Measurements from ENCODE around the gene CHN1.
A peak's percentile ranks its signal among the peaks of the same experiment; 100 is the strongest.

Gene CHN1

DNA sequence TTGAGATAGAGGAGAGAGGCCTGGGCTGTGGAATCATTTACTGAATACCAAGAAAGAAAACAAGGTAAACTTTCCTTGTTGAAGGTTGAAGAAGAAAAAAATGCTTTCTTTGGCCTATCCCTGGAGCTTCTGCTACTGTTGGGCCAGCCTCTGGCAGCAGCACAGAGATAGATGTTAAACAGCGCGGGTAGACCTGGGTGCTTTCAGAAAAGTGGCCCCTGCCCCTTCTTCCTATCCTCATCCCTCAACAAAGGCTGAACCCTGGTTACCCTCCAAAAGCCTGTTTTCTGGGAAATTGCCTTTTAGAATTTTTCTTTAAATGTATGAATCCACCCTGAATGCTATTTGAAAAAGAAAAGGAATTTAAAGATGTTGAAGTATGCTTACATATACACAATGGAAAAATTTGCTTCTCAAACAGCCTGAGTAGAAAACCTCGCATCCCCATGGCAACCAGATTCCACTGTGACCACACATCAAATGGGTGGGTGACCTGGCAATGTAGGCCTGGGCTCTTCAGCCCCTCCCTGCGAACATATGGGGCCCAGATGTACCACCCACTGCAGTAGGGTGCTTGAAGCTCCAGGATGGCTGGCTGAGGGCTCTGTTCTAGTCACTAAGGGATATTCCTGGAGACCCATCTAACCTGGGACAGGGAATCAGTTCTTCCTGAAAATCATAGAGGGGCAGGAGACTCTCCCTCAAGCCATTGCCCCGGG lies 217.5 kb downstream of the CHN1 start:
- peak; percentile 99 for DNase-seq (ENCODE audit: low read depth, low spot score)

DNA sequence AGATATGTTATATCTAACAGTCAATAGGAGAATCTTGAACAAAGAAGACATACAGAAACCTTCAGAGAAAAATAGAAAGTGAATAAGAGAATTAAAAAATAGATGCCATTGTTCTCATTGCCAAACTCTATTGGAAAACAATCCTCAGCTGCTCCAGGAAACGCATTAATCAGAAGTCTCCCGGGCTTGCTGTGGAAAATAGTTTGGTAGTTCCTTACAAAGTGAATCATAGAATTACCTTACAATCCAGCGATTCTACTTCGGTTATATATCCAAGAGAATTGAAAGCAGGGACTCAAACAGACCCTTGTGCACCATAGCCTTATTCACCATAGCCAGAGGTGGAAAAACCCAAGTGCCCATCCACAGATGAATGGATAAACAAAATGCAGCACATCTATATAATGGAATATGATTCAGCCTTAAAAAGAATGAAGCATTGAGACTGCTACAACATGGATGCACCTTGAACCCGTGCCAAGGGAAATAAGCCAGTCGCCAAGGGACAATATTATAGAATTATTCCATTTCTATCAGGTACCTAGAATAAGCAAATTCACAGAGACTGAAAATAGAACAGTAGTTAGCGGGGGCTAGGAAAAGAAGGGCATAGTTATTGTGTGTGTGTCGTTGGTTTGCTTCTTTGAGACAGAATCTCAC lies 219.0 kb downstream of the CHN1 start:
- DNase-seq (ENCODE audit: low read depth, low spot score): peak; percentile 73

DNA sequence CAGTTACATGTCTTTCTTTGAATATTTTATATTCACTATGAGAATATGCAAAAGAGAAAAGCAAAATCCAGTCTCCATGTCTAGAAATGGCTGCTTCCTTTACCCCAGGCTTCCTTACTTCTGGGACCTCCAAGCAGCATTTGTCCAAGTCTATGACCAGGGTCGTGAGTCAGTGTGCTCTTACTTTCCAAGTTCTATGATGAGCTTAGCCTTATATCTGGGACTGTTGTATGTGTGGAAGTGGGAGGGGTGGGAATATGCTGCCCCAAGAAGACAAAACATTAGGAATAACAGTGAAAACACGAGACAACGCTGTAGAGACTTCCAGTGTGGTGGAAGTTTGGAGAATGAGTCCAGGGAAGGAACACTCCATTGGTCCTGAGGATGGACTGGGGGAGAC lies 219.7 kb downstream of the CHN1 start:
- no peak for DNase-seq (ENCODE audit: low read depth, low spot score)

DNA sequence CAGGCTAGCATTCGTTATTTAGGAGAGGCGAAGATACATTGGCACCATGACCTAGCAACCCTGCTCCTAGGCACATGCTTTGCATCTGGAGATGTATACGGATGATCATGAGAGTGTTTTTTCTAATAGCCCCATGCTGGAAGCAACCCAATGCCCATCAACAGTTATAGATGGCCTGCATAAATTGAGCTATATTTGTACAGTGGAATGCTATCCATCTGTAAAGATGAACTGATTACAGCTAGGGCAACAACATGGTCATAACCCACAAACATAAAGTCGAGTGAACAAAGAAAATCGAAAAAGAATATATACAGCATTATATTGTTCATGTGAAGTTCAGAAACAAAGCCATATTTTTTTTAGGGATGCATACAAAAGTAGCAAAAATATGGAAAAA lies 220.3 kb downstream of the CHN1 start:
- no peak for DNase-seq (ENCODE audit: low read depth, low spot score)

DNA sequence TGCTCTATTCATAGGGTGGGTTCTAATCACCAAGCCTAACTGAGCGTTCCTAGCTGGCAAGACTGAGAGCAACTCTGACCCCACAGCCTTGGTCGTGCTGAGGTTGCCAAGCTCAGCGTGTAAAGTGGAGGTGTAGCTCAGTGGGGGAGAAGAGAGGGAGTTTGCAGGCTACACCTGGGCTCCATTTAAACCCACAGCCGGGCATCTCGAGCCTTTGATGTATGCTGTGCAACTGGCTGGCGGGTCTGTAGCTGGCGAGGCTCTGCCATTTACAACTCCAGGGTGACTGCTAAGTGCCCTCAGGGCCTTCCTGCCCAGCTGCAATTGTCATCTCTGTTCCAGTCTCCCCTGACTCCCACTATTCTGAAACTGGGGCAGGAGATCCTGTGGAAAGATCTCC lies 220.9 kb downstream of the CHN1 start:
- no peak for DNase-seq (ENCODE audit: low read depth, low spot score)

DNA sequence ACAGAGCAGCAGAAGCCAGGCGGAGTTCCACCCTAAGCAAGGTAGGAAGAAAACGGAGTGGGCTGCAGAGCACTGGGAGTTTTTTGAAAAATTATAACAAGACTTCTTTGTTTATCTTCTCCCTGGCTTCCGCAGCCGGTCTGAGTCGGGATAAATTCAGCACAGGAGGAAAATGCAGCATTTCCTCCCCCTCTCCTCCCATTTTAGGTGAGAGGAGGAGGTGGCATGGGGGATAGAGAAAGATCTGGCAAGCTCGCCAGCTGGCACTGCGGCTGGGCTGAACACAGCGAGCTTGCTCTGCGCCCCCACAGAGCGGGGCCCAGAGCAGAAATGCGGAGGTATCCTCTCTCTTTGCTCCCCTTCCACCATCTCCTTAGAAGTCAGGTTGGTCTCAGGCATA lies 223.2 kb downstream of the CHN1 start:
- no peak for DNase-seq (ENCODE audit: low read depth, low spot score)

DNA sequence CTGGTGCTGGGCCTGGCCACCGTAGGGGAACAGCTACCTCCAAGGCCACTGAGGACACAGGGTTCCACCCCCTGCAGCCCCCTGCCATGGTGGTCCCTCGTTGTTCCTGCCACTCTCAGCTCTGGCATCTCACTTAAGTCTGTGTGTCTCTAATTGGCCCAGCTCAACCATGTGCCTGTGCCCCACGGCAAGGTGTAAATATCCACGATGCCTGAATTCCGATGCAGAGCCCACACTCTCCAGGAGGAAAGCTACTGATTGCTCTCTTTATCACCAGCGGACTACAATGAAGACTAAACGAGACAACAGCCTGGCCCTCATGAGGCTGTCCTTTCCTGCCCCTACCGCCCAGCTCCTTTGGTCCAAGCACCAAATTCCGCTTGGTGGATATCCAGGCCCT lies 223.9 kb downstream of the CHN1 start:
- DNase-seq (ENCODE audit: low read depth, low spot score): no peak

DNA sequence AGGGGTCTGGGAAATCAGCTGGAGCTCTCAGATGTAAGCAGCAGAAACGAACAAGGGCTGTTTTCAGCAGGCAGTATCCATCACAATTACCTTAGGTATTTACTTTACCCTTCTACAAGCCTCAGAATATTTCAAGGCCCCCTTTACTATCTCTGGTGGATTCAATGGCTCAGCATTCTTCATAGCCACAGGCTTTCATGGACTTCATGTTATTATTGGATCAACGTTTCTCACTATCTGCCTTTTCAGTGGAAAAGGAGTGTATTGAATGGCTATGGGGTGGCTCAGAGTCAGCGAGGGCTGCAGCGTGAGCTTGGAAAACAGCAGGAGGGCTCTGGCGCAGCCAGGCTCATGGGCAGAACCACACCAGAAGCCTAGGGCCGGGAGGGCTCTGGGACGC lies 224.3 kb downstream of the CHN1 start:
- peak; percentile 65 for DNase-seq (ENCODE audit: low read depth, low spot score)

DNA sequence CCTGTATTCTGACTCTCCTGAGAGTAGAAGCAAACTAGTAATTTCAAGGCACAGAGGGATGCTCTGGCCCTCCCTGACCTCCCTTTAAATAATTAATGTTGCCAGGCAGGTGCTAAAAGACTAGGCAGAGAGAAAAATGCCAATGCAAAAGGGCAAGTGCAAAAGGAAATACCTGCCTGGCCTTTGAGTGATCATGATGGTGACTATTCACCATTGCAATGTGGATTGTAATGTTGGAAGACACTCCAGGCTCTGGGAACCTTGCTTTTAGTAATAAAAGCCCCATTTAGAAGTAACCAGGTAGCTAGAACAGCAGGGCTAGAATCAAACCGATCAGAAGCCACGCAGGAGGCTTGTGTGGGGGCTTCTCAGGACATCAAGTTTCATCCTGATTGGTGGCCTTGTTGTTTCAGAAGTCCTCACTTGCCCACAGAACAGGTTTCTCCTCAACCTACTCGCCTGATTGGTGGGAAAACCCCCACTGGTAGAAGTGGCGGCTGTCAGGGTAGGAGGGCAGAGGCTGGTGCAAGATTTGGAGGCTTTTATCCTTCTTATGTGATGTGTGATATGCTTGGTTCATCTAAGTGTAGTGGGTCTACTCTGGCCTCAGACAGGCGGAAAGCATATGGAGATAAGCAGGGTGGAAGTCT lies 224.9 kb downstream of the CHN1 start:
- DNase-seq (ENCODE audit: low read depth, low spot score): no peak

DNA sequence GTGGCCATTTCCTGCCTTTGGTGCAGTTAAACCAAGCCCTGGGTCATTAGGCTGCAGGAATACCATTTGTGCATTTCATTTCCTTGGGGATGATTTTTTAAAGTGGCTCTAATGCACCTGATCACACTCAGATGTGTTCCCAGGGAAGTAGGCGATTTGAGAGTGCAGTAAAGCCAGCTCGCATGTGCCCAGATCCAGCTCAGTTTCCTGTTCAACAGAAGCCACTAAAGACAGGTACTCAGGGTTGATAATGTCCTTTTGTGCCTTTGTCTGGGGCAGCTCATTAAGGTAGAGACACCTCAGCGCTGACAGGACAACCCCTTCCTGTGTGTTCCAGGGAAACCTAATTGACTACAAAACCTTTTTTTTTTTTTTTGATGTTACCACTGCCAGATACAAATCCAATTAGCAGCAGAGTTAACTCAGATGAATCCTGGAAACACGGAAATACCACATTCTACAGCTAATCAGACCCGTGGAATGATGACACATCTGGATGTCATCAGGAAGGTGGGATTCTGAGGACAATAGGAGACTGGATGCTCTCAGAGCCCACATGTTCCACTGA lies 225.7 kb downstream of the CHN1 start:
- peak; percentile 60 for DNase-seq (ENCODE audit: low read depth, low spot score)

DNA sequence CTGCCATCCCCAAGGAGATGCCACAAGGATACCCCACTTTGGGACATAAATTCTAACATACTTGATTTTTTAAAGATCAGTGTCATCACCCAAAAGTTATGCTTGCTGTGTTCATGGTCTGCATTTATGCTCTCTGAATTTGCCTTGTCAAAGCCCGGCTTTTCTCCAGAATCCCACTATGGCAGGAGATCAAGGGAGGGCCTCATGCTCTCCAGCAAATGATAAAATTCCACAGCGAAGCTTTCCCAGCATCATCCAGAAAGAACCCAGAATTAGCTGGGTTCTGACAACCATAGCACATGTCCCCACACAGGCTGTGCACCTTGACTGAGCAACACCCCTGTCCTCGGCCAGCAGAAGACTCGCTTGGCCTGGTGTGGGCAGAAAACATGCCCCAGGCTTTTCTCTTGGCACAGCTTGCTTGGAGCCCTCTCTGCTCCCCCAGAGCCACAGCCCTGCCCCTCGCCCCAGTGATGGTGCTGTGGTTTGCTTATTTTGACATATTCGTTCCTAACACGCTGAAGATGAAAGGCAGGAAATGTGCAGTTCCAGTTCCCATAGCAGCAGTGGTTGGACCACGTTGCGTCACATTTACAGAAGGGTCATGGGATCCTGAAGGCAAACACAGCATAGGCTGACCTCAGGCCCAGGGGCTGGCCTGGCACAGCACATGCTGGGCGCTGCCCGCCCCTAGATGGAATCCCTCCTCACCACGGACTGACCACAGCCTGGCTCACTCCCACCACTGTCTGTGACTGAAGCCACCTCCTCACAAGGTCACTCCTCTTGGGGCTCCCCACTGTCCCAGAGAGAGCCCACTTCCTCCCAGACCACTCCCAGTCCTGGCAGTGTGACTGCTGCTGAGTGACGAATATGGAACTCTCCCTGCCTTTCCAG lies 226.8 kb downstream of the CHN1 start:
- peak; percentile 96 for DNase-seq (ENCODE audit: low read depth, low spot score)

DNA sequence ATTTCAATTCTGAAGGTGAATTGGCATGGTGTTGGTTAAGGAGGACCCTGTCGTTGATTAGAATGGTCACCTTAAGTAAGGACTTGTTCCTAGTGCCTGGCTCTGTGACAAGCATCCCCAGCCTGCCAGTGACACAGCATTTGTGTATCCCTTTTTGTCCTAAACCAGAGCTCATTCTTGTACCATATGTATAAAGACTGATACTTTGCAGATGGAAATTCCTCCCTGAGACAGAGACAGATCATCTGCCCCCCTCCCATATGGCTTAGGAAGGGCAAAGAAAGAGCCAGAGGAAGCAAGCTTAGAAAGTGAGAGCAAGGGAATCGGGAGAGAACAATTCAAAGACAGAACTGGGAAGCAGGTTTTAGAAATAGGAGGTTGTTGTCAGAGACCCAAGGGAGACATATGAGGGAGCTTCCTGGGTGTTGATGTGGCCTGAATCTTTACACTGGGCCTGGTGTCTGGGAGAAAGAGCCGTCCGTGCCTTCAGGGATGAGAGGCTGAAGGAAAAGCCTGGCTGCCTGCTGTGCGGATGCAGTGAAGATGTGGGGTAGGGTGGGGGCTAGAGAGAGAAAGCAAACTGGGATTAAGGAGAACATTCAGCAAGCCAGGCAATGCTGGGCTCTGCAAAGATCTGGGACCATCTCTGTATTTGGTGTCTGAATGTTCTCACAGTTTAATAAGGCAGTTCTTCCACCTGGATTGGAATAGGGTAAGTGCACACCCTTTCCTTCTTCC lies 227.7 kb downstream of the CHN1 start:
- DNase-seq (ENCODE audit: low read depth, low spot score): no peak

DNA sequence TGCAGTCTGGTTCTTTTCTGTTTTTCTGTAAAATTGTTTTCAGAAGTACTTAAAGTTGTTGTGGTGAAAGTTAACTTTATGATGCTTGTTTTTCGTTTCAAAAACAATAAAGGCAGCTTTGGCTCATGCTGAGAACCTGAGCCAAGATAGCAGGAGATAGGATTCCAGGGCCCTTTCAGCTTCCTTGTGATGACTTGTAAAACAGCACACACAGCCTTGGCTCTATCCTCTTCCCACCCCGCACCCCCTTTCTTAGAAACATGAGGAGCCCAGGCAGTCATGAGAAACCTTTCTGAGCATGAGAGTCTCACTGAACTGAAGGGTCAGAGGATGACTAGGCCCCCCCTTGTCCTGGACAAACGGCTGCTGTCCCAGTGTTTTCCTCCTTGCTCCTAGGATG lies 228.5 kb downstream of the CHN1 start:
- no peak for DNase-seq (ENCODE audit: low read depth, low spot score)

DNA sequence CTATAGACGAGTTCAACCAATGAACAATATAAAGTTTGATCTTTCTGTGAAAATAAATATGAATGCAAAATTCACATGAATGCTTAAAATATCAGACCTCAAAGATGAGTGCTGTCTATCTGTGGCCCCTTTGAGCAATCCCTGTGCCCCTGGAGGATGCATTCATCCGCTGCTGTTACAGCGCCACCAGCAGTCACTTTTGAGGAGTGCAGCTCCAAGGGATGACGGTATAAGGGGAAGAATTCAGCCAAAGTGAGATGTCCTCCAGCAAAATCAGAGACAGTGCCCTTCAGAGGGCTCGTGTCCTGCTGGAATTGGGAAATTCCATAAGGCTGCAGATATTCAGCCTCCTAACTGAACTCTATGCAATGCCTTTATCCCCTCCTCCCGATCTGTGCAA lies 229.0 kb downstream of the CHN1 start:
- DNase-seq (ENCODE audit: low read depth, low spot score): no peak

DNA sequence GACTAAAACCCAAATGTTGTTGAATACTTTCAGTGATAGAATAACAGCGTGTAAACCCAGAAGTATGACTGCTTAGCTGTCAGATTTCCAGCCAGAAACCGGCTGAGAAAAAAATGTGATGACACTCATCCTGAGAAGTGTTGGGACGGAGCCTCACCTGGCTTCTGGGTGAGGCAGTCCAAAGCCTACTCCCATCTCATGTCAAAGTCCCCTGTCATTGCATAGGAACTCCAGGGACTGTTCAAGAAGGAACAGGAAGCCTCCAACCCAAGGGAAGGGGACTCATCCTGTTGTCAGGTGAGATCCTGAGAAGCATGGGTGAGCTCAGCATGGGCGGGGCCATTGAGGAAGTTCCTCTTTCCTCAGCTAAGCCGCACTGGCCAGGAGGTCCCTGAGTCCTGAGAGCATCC lies 229.6 kb downstream of the CHN1 start:
- DNase-seq (ENCODE audit: low read depth, low spot score): no peak

DNA sequence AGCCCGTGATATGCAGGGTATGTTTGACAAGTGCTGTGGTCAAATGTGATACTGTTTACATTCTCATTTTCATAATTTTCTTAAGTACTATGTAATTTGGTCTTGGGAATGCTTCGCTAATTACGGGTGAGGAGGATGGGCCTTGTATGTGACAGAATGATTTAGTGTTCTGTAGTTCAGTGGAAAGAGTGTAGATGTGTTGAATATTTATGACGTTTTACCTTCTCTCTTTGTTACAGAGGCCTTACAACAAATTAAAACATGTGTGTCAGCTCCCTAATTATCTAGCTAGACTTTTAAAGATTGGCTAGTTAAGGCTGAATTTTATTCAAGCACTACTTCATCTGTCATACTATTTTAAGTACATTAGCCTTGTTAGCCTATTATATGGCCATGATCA lies 230.3 kb downstream of the CHN1 start:
- DNase-seq (ENCODE audit: low read depth, low spot score): no peak

DNA sequence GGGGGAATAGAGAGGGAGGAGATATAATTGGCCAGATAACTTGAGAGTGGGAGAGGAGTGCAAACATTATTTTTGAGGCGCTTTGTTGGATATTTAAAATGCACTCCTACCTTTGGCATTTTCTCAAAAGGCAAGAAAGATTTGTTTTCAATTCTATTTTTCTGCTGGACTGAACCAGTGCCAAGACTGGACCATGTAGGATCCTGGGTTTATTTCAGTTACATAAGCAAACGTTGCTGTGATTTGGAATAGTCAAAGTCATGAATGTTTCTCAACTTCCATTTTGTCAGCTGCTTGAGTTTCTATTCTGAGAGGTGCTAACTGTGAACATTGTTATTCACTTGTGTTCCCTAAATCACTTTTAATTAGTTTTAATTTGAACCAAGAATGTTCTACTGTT lies 232.0 kb downstream of the CHN1 start:
- DNase-seq (ENCODE audit: low read depth, low spot score): no peak

DNA sequence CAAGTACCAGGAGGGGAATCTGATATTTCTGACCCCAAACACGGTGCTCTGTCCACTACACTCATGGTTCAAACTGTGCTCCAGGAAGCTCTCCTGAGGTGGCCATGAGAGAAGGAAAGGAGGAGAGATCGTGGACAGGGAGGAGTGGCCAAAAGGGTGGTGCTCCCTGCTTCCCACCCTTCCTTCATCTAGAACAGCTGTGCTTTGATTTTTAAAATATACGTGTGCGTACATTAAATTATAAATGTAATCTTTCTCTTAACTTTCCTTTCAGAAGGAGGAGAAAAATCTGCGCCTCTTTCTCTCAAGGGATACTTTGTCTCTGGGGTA lies 232.7 kb downstream of the CHN1 start:
- DNase-seq (ENCODE audit: low read depth, low spot score): no peak

DNA sequence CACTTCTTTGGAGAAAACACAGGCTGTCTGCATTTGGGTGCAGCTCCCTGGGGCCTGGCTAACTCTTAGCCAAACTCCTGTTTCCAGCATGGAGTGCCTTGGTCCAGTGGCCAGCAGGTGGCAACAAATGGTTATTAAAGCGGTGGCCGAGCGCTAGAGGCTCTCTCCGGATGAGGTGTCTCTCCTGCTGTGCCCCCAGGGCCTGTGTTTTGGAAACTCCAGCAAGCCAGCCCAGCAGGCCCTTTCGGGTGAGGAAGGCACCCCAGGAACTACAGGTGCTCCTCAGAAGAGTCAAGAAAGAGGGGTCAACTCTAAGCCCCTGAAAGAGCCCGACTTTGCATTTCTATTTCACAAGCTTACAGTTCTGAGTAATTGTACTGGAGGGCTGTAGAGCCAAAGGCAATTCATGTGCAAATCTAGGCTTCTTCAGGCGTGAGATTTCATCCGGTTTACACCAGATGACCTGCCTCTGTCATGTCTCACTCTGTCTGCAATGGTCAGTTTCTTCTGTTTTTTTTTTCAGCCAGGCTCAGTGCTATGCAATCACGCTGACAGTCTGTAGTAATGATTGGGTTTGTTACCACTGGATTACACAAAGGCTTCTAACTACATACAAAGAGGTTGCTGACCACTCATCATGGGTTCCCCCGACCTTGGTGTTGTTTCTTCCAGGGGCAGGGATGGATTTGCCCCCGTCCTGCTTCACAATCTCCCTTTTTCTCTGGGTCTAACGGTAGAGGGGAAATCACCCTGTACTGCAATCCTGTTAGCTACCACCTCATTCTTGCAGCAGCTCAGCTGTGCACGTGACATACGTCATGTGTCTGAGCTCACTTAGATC lies 233.3 kb downstream of the CHN1 start:
- DNase-seq (ENCODE audit: low read depth, low spot score): peak; percentile 92

DNA sequence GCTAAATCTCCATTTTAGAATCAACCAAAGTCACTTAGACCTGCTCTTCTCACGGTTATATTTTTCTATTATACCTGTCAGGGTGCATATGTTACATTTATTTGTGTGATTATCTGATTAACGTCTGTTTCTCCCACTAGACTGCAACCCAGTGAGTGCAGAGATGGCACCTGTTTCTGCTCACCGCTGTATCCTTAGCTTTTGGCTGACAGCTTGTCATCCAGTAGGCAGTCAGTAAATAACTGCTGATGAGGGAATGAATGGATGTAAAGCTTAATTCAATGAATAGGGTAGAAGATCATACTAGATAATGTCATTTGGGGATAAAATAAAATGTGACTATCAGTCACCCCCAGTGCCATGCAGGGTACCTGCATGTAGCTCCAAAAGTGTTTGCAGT lies 234.0 kb downstream of the CHN1 start:
- DNase-seq (ENCODE audit: low read depth, low spot score): no peak
